Activated naive CD8-positive, alpha-beta T cell treated with anti-CD3 and anti-CD28 coated beads, Interleukin-2, amount 50 U/mL, for 24 hours (primary cell): Measurements from ENCODE around the gene ACTG1.

ENCODE experiments used
- ATAC-seq: fragments of 150-1000 bp; cut with Tn5 transposase; one replicate; pipeline ENCODE4 v1.10.0; 2021
- DNase-seq: peaks from one replicate; pipeline ENCODE4 v3.0.0; 2021
- H3K27ac Mint-ChIP-seq: one replicate; pipeline ENCODE4 v1.8.0; 2021; ENCODE audit warnings: mild to moderate bottlenecking, mixed read lengths
- H3K27me3 Mint-ChIP-seq: one replicate; pipeline ENCODE4 v1.8.0; 2021; ENCODE audit warnings: mixed read lengths
- H3K36me3 Mint-ChIP-seq: one replicate; pipeline ENCODE4 v1.8.0; 2021; ENCODE audit warnings: low read depth, mixed read lengths
- H3K4me1 Mint-ChIP-seq: one replicate; pipeline ENCODE4 v1.8.0; 2021; ENCODE audit warnings: mixed read lengths
- H3K4me3 Mint-ChIP-seq: one replicate; pipeline ENCODE4 v1.8.0; 2021; ENCODE audit warnings: mild to moderate bottlenecking, moderate library complexity, mixed read lengths
- H3K9me3 Mint-ChIP-seq: one replicate; pipeline ENCODE4 v1.8.0; 2021; ENCODE audit warnings: mixed read lengths

The ACTG1 gene

GRCh38 chr17:81509207-81509971 is 3.2 kb downstream of the ACTG1 start:
- DNase-seq = no peak

GRCh38 chr17:81508639-81509206 is 3.9 kb downstream of the ACTG1 start:
- no peak for ATAC-seq
- Mint-ChIP-seq H3K36me3 (peaks cover 38% of the 10 kb centered on the region), H3K27me3 (no peaks in the 10 kb centered on the region), H3K9me3 (no peaks in the 10 kb centered on the region), H3K4me1 (peaks cover 29% of the 10 kb centered on the region), H3K4me3 (peak overlapping the region; percentile 98), H3K27ac (peak overlapping the region; percentile 96)
- no peak for DNase-seq

More at GRCh38 chr17:81509207-81509971, 3.2 kb downstream of the ACTG1 start:
- Mint-ChIP-seq H3K9me3 (no peaks in the 10 kb centered on the region), H3K4me1 (peaks cover 29% of the 10 kb centered on the region), H3K36me3 (peaks cover 38% of the 10 kb centered on the region), H3K27ac (peak overlapping the region; percentile 96), H3K4me3 (peak overlapping the region; percentile 98), H3K27me3 (no peaks in the 10 kb centered on the region)
- ATAC-seq = no peak

- Mint-ChIP-seq H3K36me3 (peaks cover 2% of the 10 kb centered on the region), H3K27ac (no peak overlapping the region), H3K9me3 (no peaks in the 10 kb centered on the region), H3K27me3 (no peaks in the 10 kb centered on the region), H3K4me1 (peaks cover 7% of the 10 kb centered on the region), H3K4me3 (no peak overlapping the region)
- DNase-seq (no peak), ATAC-seq (no peak)
These were observed 9.0 kb downstream of the ACTG1 start for GRCh38 chr17:81503619-81504018.

- Mint-ChIP-seq H3K4me1 (peaks cover under 1% of the 10 kb centered on the region), H3K4me3 (no peak overlapping the region), H3K36me3 (no peaks in the 10 kb centered on the region), H3K9me3 (no peaks in the 10 kb centered on the region), H3K27ac (no peak overlapping the region), H3K27me3 (no peaks in the 10 kb centered on the region)
- ATAC-seq (no peak), DNase-seq (no peak)
These were observed 10.1 kb downstream of the ACTG1 start for GRCh38 chr17:81502471-81503017.

- Mint-ChIP-seq H3K4me1 (no peaks in the 10 kb centered on the region), H3K9me3 (no peaks in the 10 kb centered on the region), H3K27ac (no peak overlapping the region), H3K27me3 (no peaks in the 10 kb centered on the region), H3K4me3 (no peak overlapping the region), H3K36me3 (no peaks in the 10 kb centered on the region)
- ATAC-seq = no peak
- no peak for DNase-seq
These were observed 12.6 kb downstream of the ACTG1 start for GRCh38 chr17:81500047-81500446.

GRCh38 chr17:81499601-81499970 is 13.0 kb downstream of the ACTG1 start:
- Mint-ChIP-seq H3K36me3 (no peaks in the 10 kb centered on the region), H3K27ac (no peak overlapping the region), H3K4me1 (no peaks in the 10 kb centered on the region), H3K4me3 (no peak overlapping the region), H3K9me3 (no peaks in the 10 kb centered on the region), H3K27me3 (peaks cover 2% of the 10 kb centered on the region)
- ATAC-seq = no peak
- DNase-seq = no peak

- H3K27ac Mint-ChIP-seq = no peak overlapping the region
- no peak overlapping the region for H3K4me3 Mint-ChIP-seq
- no peaks in the 10 kb centered on the region for H3K9me3 Mint-ChIP-seq
- H3K4me1 Mint-ChIP-seq = no peaks in the 10 kb centered on the region
- ATAC-seq (no peak), DNase-seq (no peak)
- H3K36me3 Mint-ChIP-seq = no peaks in the 10 kb centered on the region
- H3K27me3 Mint-ChIP-seq = peaks cover 4% of the 10 kb centered on the region
These were observed 13.5 kb downstream of the ACTG1 start for GRCh38 chr17:81498953-81499600.

- H3K9me3 Mint-ChIP-seq = no peaks in the 10 kb centered on the region
- peaks cover 7% of the 10 kb centered on the region for H3K27me3 Mint-ChIP-seq
- H3K36me3 Mint-ChIP-seq = no peaks in the 10 kb centered on the region
- peaks cover 4% of the 10 kb centered on the region for H3K4me1 Mint-ChIP-seq
- peak; percentile 37 for ATAC-seq
- DNase-seq = no peak
- H3K27ac Mint-ChIP-seq = no peak overlapping the region
- no peak overlapping the region for H3K4me3 Mint-ChIP-seq
These were observed 17.8 kb downstream of the ACTG1 start for GRCh38 chr17:81494626-81495377.

GRCh38 chr17:81493198-81494038 is 19.2 kb downstream of the ACTG1 start:
- peaks cover 9% of the 10 kb centered on the region for H3K27me3 Mint-ChIP-seq
- DNase-seq (no peak), ATAC-seq (no peak)
- no peaks in the 10 kb centered on the region for H3K36me3 Mint-ChIP-seq
- H3K4me1 Mint-ChIP-seq = peaks cover 6% of the 10 kb centered on the region
- H3K4me3 Mint-ChIP-seq = no peak overlapping the region
- no peak overlapping the region for H3K27ac Mint-ChIP-seq
- H3K9me3 Mint-ChIP-seq = no peaks in the 10 kb centered on the region

- no peaks in the 10 kb centered on the region for H3K9me3 Mint-ChIP-seq
- H3K4me1 Mint-ChIP-seq = peaks cover 6% of the 10 kb centered on the region
- no peak overlapping the region for H3K4me3 Mint-ChIP-seq
- DNase-seq (no peak), ATAC-seq (no peak)
- no peak overlapping the region for H3K27ac Mint-ChIP-seq
- peaks cover 9% of the 10 kb centered on the region for H3K27me3 Mint-ChIP-seq
- no peaks in the 10 kb centered on the region for H3K36me3 Mint-ChIP-seq
These were observed 19.9 kb downstream of the ACTG1 start for GRCh38 chr17:81492706-81493105.

GRCh38 chr17:81492202-81492601 is 20.4 kb downstream of the ACTG1 start:
- no peak for DNase-seq
- no peak for ATAC-seq
- peaks cover 9% of the 10 kb centered on the region for H3K4me1 Mint-ChIP-seq
- H3K4me3 Mint-ChIP-seq = no peak overlapping the region
- H3K27me3 Mint-ChIP-seq = peaks cover 9% of the 10 kb centered on the region
- no peak overlapping the region for H3K27ac Mint-ChIP-seq
- no peaks in the 10 kb centered on the region for H3K9me3 Mint-ChIP-seq
- H3K36me3 Mint-ChIP-seq = no peaks in the 10 kb centered on the region

- ATAC-seq (no peak), DNase-seq (no peak)
- Mint-ChIP-seq H3K36me3 (no peaks in the 10 kb centered on the region), H3K9me3 (no peaks in the 10 kb centered on the region), H3K27ac (no peak overlapping the region), H3K4me3 (no peak overlapping the region), H3K27me3 (peaks cover 9% of the 10 kb centered on the region), H3K4me1 (peaks cover 10% of the 10 kb centered on the region)
These were observed 20.8 kb downstream of the ACTG1 start for GRCh38 chr17:81491761-81492160.

- peaks cover 16% of the 10 kb centered on the region for H3K4me1 Mint-ChIP-seq
- DNase-seq = no peak
- H3K27me3 Mint-ChIP-seq = peaks cover 12% of the 10 kb centered on the region
- no peaks in the 10 kb centered on the region for H3K36me3 Mint-ChIP-seq
- H3K27ac Mint-ChIP-seq = no peak overlapping the region
- H3K9me3 Mint-ChIP-seq = no peaks in the 10 kb centered on the region
- ATAC-seq = no peak
- no peak overlapping the region for H3K4me3 Mint-ChIP-seq
These were observed 21.4 kb downstream of the ACTG1 start for GRCh38 chr17:81491181-81491581.
